ENCODE results near the gene ARHGEF6. TPM values are rescaled to one million over a fixed set of nuclear protein-coding genes. Genes with fewer than 3 reads are reported as not detected.
"Not testable (repeated sequence)": the region's sequence is repeated elsewhere in the genome, so short reads cannot be mapped to it uniquely, and the experiment has no call there.

The ARHGEF6 gene
- total RNA-seq, 6 experiments from 2014 or later, result 2.8 to 6.1 (median 3.5) TPM

GRCh38 chrX:136825771-136826170, 45.0 kb upstream of the ARHGEF6 start:
- no peak for ATAC-seq
- 76% methylated on average over 2 of the region's 2 CpGs for WGBS (ENCODE audit: insufficient coverage, low coverage, low lambda C conversion rate, missing lambda C conversion rate)

GRCh38 chrX:136823175-136823574, 42.4 kb upstream of the ARHGEF6 start:
- no peak overlapping the region for H3K4me3 ChIP-seq
- no peak for ATAC-seq
- WGBS (ENCODE audit: insufficient coverage, low coverage, low lambda C conversion rate, missing lambda C conversion rate), result 100% methylated on average over 1 of the region's 1 CpG
- H3K36me3 ChIP-seq, result no peaks in the 10 kb centered on the region
- H3K4me1 ChIP-seq, result no peaks in the 10 kb centered on the region
- DNase-seq, result no peak
- TF ChIP-seq POLR2A (IDR thresholded peaks at IDR 0.05), result no peak
- TF ChIP-seq CTCF (IDR thresholded peaks at IDR 0.05), result no peak
- intact Hi-C loops (cut with DNase I), result no loop called here
- no peak overlapping the region for H3K27ac ChIP-seq
- H3K9me3 ChIP-seq, result no peaks in the 10 kb centered on the region
- H3K27me3 ChIP-seq, result no peaks in the 10 kb centered on the region

More at GRCh38 chrX:136825771-136826170, 45.0 kb upstream of the ARHGEF6 start:
- Histone ChIP-seq H3K4me3 (no peak overlapping the region), H3K9me3 (no peaks in the 10 kb centered on the region), H3K27me3 (no peaks in the 10 kb centered on the region), H3K27ac (no peak overlapping the region), H3K4me1 (no peaks in the 10 kb centered on the region), H3K36me3 (no peaks in the 10 kb centered on the region)
- intact Hi-C loops (cut with DNase I), result no loop called here
- TF ChIP-seq CTCF (IDR thresholded peaks at IDR 0.05) (no peak), POLR2A (IDR thresholded peaks at IDR 0.05) (no peak)
- no peak for DNase-seq

GRCh38 chrX:136822337-136823095, 41.8 kb upstream of the ARHGEF6 start:
- intact Hi-C loops (cut with DNase I), result no loop called here
- no peak overlapping the region for H3K4me3 ChIP-seq
- H3K27me3 ChIP-seq, result no peaks in the 10 kb centered on the region
- no peaks in the 10 kb centered on the region for H3K9me3 ChIP-seq
- H3K36me3 ChIP-seq, result no peaks in the 10 kb centered on the region
- H3K27ac ChIP-seq, result no peak overlapping the region
- 55% methylated on average over 5 of the region's 5 CpGs for WGBS (ENCODE audit: insufficient coverage, low coverage, low lambda C conversion rate, missing lambda C conversion rate)
- ATAC-seq, result no peak
- TF ChIP-seq POLR2A (IDR thresholded peaks at IDR 0.05) (no peak), CTCF (IDR thresholded peaks at IDR 0.05) (no peak)
- H3K4me1 ChIP-seq, result no peaks in the 10 kb centered on the region
- DNase-seq, result no peak

- 89% methylated on average over 8 of the region's 9 CpGs for WGBS (ENCODE audit: insufficient coverage, low coverage, low lambda C conversion rate, missing lambda C conversion rate)
- not testable (repeated sequence) for H3K27ac ChIP-seq, H3K36me3 ChIP-seq
Measured at GRCh38 chrX:136819756-136820155, 39.0 kb upstream of the ARHGEF6 start.

GRCh38 chrX:136819031-136819703, 38.4 kb upstream of the ARHGEF6 start:
- Histone ChIP-seq H3K4me1 (no peaks in the 10 kb centered on the region), H3K9me3 (no peaks in the 10 kb centered on the region), H3K36me3 (no peaks in the 10 kb centered on the region), H3K27ac (no peak overlapping the region), H3K27me3 (no peaks in the 10 kb centered on the region), H3K4me3 (no peak overlapping the region)
- no peak for ATAC-seq
- intact Hi-C loops (cut with DNase I), result no loop called here
- 69% methylated on average over 5 of the region's 5 CpGs for WGBS (ENCODE audit: insufficient coverage, low coverage, low lambda C conversion rate, missing lambda C conversion rate)
- TF ChIP-seq CTCF (IDR thresholded peaks at IDR 0.05), result no peak
- no peak for TF ChIP-seq POLR2A (IDR thresholded peaks at IDR 0.05)
- DNase-seq, result no peak

More at GRCh38 chrX:136819756-136820155, 39.0 kb upstream of the ARHGEF6 start:
- ATAC-seq; H3K27me3 ChIP-seq; H3K9me3 ChIP-seq; H3K4me1 ChIP-seq; DNase-seq; intact Hi-C loops (cut with DNase I); H3K4me3 ChIP-seq: not testable (repeated sequence)

Measured in right lobe of liver (tissue), 6 donors.